Upper lobe of right lung (tissue), 1 donor: ENCODE results near the gene MAML3. TPM values are rescaled to one million over a fixed set of nuclear protein-coding genes. Genes with fewer than 3 reads are reported as not detected.
A peak's percentile ranks its signal among the peaks of the same experiment; 100 is the strongest.

Experiments
- ATAC-seq: fragments of 200-7000 bp; cut with Tn5 transposase; one replicate; pipeline ENCODE4 v1.9.1; 2020; ENCODE audit warnings: mild to moderate bottlenecking, moderate library complexity
- DNase-seq: peaks from one replicate; pipeline ENCODE4 v3.0.0-alpha.2; 2020
- H3K27ac ChIP-seq: fragments of 200-600 bp; one replicate; pipeline ENCODE4 v1.8.0; 2022
- H3K27me3 ChIP-seq: fragments of 200-600 bp; one replicate; pipeline ENCODE4 v1.8.0; 2022; ENCODE audit warnings: mild to moderate bottlenecking
- H3K36me3 ChIP-seq: fragments of 200-600 bp; one replicate; pipeline ENCODE4 v1.8.0; 2022
- H3K4me1 ChIP-seq: fragments of 200-600 bp; one replicate; pipeline ENCODE4 v1.8.0; 2022
- H3K4me3 ChIP-seq: fragments of 200-600 bp; one replicate; pipeline ENCODE4 v1.8.0; 2022; ENCODE audit warnings: mild to moderate bottlenecking
- H3K9me3 ChIP-seq: fragments of 200-600 bp; one replicate; pipeline ENCODE4 v1.8.0; 2022
- intact Hi-C: fragments of 100-400 bp; cut with DNase I; formaldehyde crosslinking; loops from one replicate; pipeline ENCODE4 v1.11.0; 2022
- total RNA-seq: library from RNA; stranded (reverse); fragmentation: NEBNext Ultra II Directional; extraction: Animal tissue kit (Norgen Biotek cat#: 25700); gene quantifications from one replicate; pipeline ENCODE4 v1.2.1, GENCODE V29; 2021
- TF ChIP-seq, protein P1 (sequence below): fragments of 200-600 bp; IDR thresholded peaks from one replicate; pipeline ENCODE4 v1.8.0; 2022; ENCODE audit warnings: antibody characterized with exemption
- donor health status: DM: no; HTN: yes; CAD: no; lungs with severe emphysema.

The MAML3 gene
- total RNA-seq, 1 donor from 2014 or later, result 13.1 TPM

DNA sequence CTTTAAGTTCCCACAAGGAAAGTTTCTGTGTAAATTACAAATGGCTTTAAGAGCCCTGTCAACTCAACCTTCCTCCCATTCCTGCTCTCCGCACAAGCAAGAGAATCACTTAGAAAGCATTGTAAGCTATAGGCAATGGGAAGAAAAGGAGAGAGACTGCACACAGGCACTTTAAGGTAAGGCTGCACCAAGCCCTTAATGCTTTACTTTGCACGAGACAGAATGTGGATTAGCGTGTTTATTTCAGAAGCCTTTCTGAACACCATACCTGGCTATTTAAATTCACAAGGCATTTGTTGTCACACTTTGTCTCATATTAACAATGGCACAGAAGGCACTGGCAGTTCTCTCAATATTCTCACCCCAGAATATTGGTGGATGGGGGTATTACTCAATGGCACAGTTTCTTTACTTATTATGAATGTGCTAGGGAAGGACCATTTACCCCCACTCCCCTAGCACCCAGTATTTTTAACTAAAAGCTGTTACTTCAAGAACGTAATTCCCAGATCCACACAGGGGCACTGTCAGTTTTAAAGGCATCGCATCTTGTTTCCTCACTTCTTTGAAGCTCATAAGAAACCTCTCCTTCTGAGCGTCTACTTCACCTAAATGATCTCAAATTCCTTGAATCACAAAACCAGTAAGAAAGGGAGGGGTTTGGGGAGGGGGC lies 150.0 kb downstream of the MAML3 start:
- TF ChIP-seq, protein P1, sequence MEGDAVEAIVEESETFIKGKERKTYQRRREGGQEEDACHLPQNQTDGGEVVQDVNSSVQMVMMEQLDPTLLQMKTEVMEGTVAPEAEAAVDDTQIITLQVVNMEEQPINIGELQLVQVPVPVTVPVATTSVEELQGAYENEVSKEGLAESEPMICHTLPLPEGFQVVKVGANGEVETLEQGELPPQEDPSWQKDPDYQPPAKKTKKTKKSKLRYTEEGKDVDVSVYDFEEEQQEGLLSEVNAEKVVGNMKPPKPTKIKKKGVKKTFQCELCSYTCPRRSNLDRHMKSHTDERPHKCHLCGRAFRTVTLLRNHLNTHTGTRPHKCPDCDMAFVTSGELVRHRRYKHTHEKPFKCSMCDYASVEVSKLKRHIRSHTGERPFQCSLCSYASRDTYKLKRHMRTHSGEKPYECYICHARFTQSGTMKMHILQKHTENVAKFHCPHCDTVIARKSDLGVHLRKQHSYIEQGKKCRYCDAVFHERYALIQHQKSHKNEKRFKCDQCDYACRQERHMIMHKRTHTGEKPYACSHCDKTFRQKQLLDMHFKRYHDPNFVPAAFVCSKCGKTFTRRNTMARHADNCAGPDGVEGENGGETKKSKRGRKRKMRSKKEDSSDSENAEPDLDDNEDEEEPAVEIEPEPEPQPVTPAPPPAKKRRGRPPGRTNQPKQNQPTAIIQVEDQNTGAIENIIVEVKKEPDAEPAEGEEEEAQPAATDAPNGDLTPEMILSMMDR, result no peak
- ATAC-seq (no peak), DNase-seq (no peak)
- intact Hi-C loops, result no loop called here
- H3K36me3 ChIP-seq, result no peaks in the 10 kb centered on the region
- H3K27ac ChIP-seq, result peak overlapping the region; percentile 69
- H3K9me3 ChIP-seq, result no peaks in the 10 kb centered on the region
- H3K4me1 ChIP-seq, result peaks cover 5% of the 10 kb centered on the region
- no peaks in the 10 kb centered on the region for H3K27me3 ChIP-seq
- peak overlapping the region; percentile 43 for H3K4me3 ChIP-seq

DNA sequence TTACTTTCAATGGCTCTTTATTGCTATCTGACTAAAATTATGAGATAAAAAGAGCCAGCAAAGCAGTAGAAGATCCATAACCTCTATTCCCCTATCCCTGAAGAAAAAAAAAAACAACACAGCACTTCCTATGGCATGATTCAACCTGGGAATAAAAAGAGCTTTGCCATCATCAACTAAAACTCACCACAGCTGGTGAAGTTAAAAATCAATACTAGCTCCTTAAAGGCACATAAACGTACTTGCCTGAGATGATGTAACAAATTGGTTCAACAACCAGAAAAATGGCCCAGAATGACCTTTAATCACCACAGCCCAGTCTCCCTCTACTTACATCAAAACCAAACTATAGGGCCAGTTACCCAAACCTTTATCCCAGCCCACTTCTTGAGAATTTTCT lies 153.8 kb downstream of the MAML3 start:
- no peak overlapping the region for H3K4me3 ChIP-seq
- no peak overlapping the region for H3K27ac ChIP-seq
- H3K9me3 ChIP-seq, result no peaks in the 10 kb centered on the region
- no peaks in the 10 kb centered on the region for H3K27me3 ChIP-seq
- TF ChIP-seq, protein P1, result no peak
- no peaks in the 10 kb centered on the region for H3K36me3 ChIP-seq
- DNase-seq (no peak), ATAC-seq (no peak)
- H3K4me1 ChIP-seq, result peaks cover 4% of the 10 kb centered on the region
- intact Hi-C loops, result no loop called here

DNA sequence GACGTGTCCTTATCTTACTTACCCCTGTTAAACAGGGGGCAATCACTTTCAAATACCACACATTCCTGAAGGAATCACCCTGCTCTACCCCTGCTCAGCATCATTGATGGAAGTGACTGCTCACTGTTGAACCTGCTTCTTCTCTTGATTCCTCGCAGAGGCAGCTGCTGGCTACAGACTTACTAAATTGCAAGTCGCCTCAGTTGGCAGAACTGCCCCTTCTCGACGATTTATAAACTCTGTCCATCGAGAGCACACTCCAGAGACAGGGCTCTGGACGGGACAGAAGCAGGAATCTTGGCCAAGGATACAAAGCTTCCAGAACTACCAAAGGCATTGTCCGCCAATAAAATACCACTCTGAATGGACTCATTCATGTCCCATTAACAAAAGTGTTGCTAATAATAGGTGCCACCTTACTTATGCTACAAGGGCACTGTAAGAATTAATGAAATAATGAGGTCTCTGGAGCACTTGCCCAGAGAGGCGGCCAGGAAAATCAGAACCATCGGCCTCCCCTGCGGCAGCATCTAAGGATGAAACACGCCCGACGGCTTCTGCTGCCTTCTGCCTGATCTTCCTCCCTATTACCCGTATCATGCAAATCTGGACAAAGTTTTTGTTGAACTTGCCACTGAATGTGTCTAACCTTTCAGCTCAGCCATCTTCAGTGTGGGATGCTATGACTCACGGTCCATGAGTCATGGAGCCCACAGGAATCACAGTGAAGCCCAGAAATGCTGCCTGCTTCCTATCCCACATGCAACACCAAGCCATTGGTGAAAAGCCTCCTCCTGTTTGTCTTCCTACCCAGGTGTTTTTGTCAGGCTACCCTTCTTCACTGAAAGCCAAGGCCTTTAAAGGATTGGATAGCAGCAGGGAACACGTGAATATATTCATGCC lies 164.9 kb downstream of the MAML3 start:
- H3K4me1 ChIP-seq, result peaks cover 9% of the 10 kb centered on the region
- no peaks in the 10 kb centered on the region for H3K36me3 ChIP-seq
- no peaks in the 10 kb centered on the region for H3K9me3 ChIP-seq
- no peak overlapping the region for H3K4me3 ChIP-seq
- no peak for DNase-seq
- intact Hi-C loops, result no loop called here
- no peak overlapping the region for H3K27ac ChIP-seq
- peak; percentile 74 for ATAC-seq
- TF ChIP-seq, protein P1, result no peak
- H3K27me3 ChIP-seq, result no peaks in the 10 kb centered on the region

DNA sequence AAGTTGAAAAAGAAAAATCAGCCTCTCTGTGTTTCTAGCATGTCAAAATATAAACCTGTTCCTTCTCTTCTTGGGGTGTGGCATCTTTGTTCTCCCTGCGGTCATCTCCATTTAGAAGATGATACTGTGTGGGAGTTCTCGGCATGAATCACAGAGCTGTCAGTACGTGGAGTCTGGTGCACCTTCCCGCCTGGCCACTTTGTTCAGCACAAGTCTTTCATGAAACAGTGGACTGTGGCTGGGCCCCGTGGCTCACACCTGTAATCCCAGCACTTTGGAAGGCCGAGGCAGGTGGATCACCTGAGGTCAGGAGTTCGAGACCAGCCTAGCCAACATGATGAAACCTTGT lies 166.5 kb downstream of the MAML3 start:
- intact Hi-C loops, result no loop called here
- H3K9me3 ChIP-seq, result no peaks in the 10 kb centered on the region
- TF ChIP-seq, protein P1, result no peak
- H3K4me3 ChIP-seq, result no peak overlapping the region
- ATAC-seq (no peak), DNase-seq (no peak)
- peak overlapping the region; percentile 32 for H3K27ac ChIP-seq
- H3K27me3 ChIP-seq, result no peaks in the 10 kb centered on the region
- peaks cover 9% of the 10 kb centered on the region for H3K4me1 ChIP-seq
- H3K36me3 ChIP-seq, result no peaks in the 10 kb centered on the region

DNA sequence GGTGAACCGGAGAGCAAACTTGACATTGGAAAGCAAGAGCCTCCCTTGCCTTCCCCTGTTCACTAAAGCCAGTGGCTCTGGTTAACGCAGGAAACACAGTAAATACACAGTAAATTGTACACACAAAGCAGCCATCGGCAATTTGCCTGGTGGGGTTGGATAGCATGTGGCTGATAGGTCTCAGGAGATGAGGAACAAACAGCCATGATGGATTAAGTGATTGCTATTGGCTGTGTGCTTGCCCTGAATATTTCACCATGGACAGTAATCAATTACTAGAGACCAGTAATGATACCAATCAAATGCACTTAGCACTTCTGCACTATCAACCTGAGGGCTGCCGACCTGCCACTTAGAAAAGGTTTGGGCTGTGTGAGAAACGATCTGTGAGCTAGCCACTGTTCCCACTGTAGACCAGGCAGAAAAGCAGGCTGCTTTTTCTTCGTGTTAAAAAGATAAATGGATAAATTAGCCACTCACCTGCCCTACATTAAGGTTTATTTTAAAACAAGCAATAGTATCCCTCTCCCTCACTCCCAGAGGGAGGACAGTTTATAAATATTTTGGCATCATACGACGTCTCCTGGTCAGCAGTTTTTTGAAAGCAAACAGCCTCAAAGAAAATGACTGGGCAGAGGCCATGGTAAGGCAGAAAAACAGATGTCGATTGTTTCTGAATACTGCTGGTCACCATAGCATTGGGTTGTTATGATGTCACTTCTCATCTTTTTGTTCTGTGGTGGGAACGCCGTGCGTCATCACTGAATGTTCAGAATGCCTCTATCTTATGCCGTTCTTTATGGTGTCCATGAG lies 167.1 kb downstream of the MAML3 start:
- no peaks in the 10 kb centered on the region for H3K36me3 ChIP-seq
- H3K27ac ChIP-seq, result peak overlapping the region; percentile 32
- TF ChIP-seq, protein P1, result no peak
- ATAC-seq, result no peak
- H3K9me3 ChIP-seq, result no peaks in the 10 kb centered on the region
- no peak overlapping the region for H3K4me3 ChIP-seq
- intact Hi-C loops, result no loop called here
- H3K4me1 ChIP-seq, result peaks cover 9% of the 10 kb centered on the region
- DNase-seq, result no peak
- no peaks in the 10 kb centered on the region for H3K27me3 ChIP-seq
